Left ventricle myocardium inferior (tissue), 1 donor: ENCODE measurements around the gene CARD8. TPM values are rescaled to one million over a fixed set of nuclear protein-coding genes. Genes with fewer than 3 reads are reported as not detected.
"Not testable (repeated sequence)": the region's sequence is repeated elsewhere in the genome, so short reads cannot be mapped to it uniquely, and the experiment has no call there.

Experiments
- DNase-seq: peaks from one replicate; pipeline ENCODE4 v3.0.0-alpha.2; 2020
- H3K27ac ChIP-seq: fragments of 200-600 bp; replicated peaks from 2 replicates; pipeline ENCODE4 v1.8.0; 2021
- H3K27me3 ChIP-seq: fragments of 200-600 bp; 2 replicates; pipeline ENCODE4 v1.8.0; 2021; ENCODE audit warnings: low read depth
- H3K36me3 ChIP-seq: fragments of 200-600 bp; 2 replicates; pipeline ENCODE4 v1.8.0; 2021
- H3K4me1 ChIP-seq: fragments of 200-600 bp; 2 replicates; pipeline ENCODE4 v1.8.0; 2021
- H3K4me3 ChIP-seq: fragments of 200-600 bp; 2 replicates; pipeline ENCODE4 v1.8.0; 2021; ENCODE audit warnings: mild to moderate bottlenecking, moderate library complexity
- H3K9me3 ChIP-seq: fragments of 200-600 bp; replicated peaks from 2 replicates; pipeline ENCODE4 v1.8.0; 2021
- intact Hi-C: fragments of 100-400 bp; cut with micrococcal nuclease; formaldehyde crosslinking; loops from one replicate; pipeline ENCODE4 v1.11.0; 2022
- total RNA-seq: library from RNA; stranded (reverse); fragmentation: NEBNext Ultra II Directional; extraction: Animal tissue kit (Norgen Biotek cat#: 25700); gene quantifications from one replicate; pipeline ENCODE4 v1.2.1, GENCODE V29; 2021
- TF ChIP-seq, protein P1 (sequence below): fragments of 200-600 bp; IDR thresholded peaks from 2 replicates; pipeline ENCODE4 v1.8.0; 2021; ENCODE audit warnings: antibody characterized with exemption, mild to moderate bottlenecking, borderline replicate concordance
- donor health status: DM: no; HTN: yes; CAD: no; lungs with severe emphysema.

CARD8 gene
- total RNA-seq, 1 donor from 2014 or later = 33.3 TPM

GRCh38 chr19:48274173-48274572 is 18.5 kb upstream of the CARD8 start:
- H3K27me3 ChIP-seq = peaks cover 14% of the 10 kb centered on the region
- intact Hi-C loops = no loop called here
- H3K9me3 ChIP-seq = no peaks in the 10 kb centered on the region
- H3K27ac ChIP-seq = no peak overlapping the region
- no peak for DNase-seq
- H3K36me3 ChIP-seq = no peaks in the 10 kb centered on the region
- TF ChIP-seq, protein P1, sequence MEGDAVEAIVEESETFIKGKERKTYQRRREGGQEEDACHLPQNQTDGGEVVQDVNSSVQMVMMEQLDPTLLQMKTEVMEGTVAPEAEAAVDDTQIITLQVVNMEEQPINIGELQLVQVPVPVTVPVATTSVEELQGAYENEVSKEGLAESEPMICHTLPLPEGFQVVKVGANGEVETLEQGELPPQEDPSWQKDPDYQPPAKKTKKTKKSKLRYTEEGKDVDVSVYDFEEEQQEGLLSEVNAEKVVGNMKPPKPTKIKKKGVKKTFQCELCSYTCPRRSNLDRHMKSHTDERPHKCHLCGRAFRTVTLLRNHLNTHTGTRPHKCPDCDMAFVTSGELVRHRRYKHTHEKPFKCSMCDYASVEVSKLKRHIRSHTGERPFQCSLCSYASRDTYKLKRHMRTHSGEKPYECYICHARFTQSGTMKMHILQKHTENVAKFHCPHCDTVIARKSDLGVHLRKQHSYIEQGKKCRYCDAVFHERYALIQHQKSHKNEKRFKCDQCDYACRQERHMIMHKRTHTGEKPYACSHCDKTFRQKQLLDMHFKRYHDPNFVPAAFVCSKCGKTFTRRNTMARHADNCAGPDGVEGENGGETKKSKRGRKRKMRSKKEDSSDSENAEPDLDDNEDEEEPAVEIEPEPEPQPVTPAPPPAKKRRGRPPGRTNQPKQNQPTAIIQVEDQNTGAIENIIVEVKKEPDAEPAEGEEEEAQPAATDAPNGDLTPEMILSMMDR = no peak
- H3K4me1 ChIP-seq = peaks cover 14% of the 10 kb centered on the region
- no peak overlapping the region for H3K4me3 ChIP-seq

- Histone ChIP-seq H3K9me3 (no peaks in the 10 kb centered on the region), H3K27ac (peak overlapping the region; percentile 80), H3K4me3 (peak overlapping the region; percentile 72), H3K27me3 (peaks cover 14% of the 10 kb centered on the region), H3K36me3 (no peaks in the 10 kb centered on the region), H3K4me1 (peaks cover 14% of the 10 kb centered on the region)
- intact Hi-C loops = no loop called here
- DNase-seq = peak; percentile 40
- TF ChIP-seq, protein P1 = no peak
These were observed 15.9 kb upstream of the CARD8 start for GRCh38 chr19:48271531-48272151.

GRCh38 chr19:48269617-48270026 is 13.9 kb upstream of the CARD8 start:
- DNase-seq, H3K36me3 ChIP-seq, H3K9me3 ChIP-seq, intact Hi-C loops, H3K4me3 ChIP-seq, H3K27ac ChIP-seq: not testable (repeated sequence)
- Histone ChIP-seq H3K27me3 (peaks cover 29% of the 10 kb centered on the region), H3K4me1 (peaks cover 14% of the 10 kb centered on the region)

DNA sequence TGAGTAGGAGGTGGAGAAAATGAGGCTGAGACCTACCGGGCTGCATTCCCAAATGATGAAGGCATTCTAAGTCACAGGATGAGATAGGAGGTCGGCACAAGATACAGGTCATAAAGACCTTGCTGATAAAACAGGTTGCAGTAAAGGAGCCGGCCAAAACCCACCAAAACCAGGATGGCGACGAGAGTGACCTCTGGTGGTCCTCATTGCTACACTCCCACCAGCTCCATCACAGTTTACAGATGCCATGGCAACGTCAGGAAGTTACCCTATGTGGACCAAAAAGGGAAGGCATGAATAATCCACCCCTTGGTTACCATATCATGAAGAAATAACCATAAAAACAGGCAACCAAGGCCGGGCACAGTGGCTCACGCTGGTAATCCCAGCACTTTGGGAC is 9.6 kb upstream of the CARD8 start:
- H3K36me3 ChIP-seq, H3K9me3 ChIP-seq, H3K4me1 ChIP-seq, intact Hi-C loops, H3K27ac ChIP-seq, DNase-seq, H3K4me3 ChIP-seq: not testable (repeated sequence)
- peaks cover 24% of the 10 kb centered on the region for H3K27me3 ChIP-seq

- DNase-seq, intact Hi-C loops, H3K36me3 ChIP-seq, H3K9me3 ChIP-seq: not testable (repeated sequence)
- H3K27ac ChIP-seq = peak overlapping the region; percentile 79
- H3K27me3 ChIP-seq = peaks cover 13% of the 10 kb centered on the region
- H3K4me3 ChIP-seq = peak overlapping the region; percentile 69
- H3K4me1 ChIP-seq = peaks cover 12% of the 10 kb centered on the region
These were observed 4.6 kb upstream of the CARD8 start for GRCh38 chr19:48260359-48260714.

GRCh38 chr19:48258992-48259391 is 3.3 kb upstream of the CARD8 start:
- H3K4me3 ChIP-seq = not testable (repeated sequence)

GRCh38 chr19:48258350-48258749 is 2.6 kb upstream of the CARD8 start:
- no peaks in the 10 kb centered on the region for H3K36me3 ChIP-seq
- TF ChIP-seq, protein P1 = no peak
- intact Hi-C loops = no loop called here
- H3K27ac ChIP-seq = peak overlapping the region; percentile 72
- no peaks in the 10 kb centered on the region for H3K27me3 ChIP-seq
- H3K9me3 ChIP-seq = no peaks in the 10 kb centered on the region
- H3K4me3 ChIP-seq = peak overlapping the region; percentile 34
- peaks cover 30% of the 10 kb centered on the region for H3K4me1 ChIP-seq
- DNase-seq = no peak

More at GRCh38 chr19:48258992-48259391, 3.3 kb upstream of the CARD8 start:
- H3K9me3 ChIP-seq, H3K27me3 ChIP-seq, intact Hi-C loops, DNase-seq, H3K36me3 ChIP-seq: not testable (repeated sequence)
- H3K4me1 ChIP-seq = peaks cover 26% of the 10 kb centered on the region
- H3K27ac ChIP-seq = peak overlapping the region; percentile 79
